ENCODE measurements around the gene CLDN24. TPM values are rescaled to one million over a fixed set of nuclear protein-coding genes. Genes with fewer than 3 reads are reported as not detected.

CLDN24 gene
- total and polyA plus RNA-seq, 2 donors (not counting 3 experiments of a cell fraction or from before 2014, with no cell fraction given), result not detected

DNA sequence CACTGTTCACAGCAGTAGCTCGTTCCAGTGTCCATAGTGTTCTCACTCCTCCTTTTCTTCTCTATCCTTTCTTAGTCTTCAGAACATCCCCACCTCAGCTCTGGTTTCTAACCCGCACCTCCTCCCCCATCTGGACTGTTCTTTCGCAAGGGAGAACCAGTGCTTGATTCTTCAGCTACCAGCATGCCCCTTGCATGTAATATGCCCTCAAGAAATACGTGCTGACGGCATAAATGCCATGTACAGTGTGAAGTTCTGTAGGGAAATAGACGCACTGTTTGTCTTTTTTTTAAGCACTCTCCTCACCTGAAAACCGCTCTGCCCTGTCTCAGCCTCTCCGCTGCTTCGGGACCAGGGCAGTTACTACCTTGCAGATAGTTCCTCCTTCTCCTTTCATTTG is 7.4 kb downstream of the CLDN24 start:
- no peak overlapping the region for H2AFZ ChIP-seq (ENCODE audit: low read depth, low read length)

More for the DNA sequence above, 7.4 kb downstream of the CLDN24 start:
- TF ChIP-seq, protein P1, sequence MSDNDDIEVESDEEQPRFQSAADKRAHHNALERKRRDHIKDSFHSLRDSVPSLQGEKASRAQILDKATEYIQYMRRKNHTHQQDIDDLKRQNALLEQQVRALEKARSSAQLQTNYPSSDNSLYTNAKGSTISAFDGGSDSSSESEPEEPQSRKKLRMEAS (IDR thresholded peaks at IDR 0.05; ENCODE audit: insufficient read depth, insufficient read length), result no peak
- TF ChIP-seq POLR2A (IDR thresholded peaks at IDR 0.05; ENCODE audit: low read depth, low read length), result no peak
- no peak for TF ChIP-seq MYC (IDR thresholded peaks at IDR 0.05; ENCODE audit: low read depth, low read length)
- TF ChIP-seq GATA2 (IDR thresholded peaks at IDR 0.05; ENCODE audit: insufficient read depth, insufficient read length, low read depth, low read length), result no peak
- no peak for TF ChIP-seq EZH2 (IDR thresholded peaks at IDR 0.05; ENCODE audit: borderline replicate concordance, low read depth, low read length, severe bottlenecking)
- TF ChIP-seq POLR2AphosphoS5 (IDR thresholded peaks at IDR 0.05; ENCODE audit: insufficient read depth, low read depth, low read length), result no peak
- no peak for TF ChIP-seq JUN (IDR thresholded peaks at IDR 0.05; ENCODE audit: borderline replicate concordance, insufficient read depth, insufficient read length, low read depth)
- TF ChIP-seq FOS (IDR thresholded peaks at IDR 0.05; ENCODE audit: borderline replicate concordance, insufficient read depth, low read length), result no peak
- TF ChIP-seq, protein P2, sequence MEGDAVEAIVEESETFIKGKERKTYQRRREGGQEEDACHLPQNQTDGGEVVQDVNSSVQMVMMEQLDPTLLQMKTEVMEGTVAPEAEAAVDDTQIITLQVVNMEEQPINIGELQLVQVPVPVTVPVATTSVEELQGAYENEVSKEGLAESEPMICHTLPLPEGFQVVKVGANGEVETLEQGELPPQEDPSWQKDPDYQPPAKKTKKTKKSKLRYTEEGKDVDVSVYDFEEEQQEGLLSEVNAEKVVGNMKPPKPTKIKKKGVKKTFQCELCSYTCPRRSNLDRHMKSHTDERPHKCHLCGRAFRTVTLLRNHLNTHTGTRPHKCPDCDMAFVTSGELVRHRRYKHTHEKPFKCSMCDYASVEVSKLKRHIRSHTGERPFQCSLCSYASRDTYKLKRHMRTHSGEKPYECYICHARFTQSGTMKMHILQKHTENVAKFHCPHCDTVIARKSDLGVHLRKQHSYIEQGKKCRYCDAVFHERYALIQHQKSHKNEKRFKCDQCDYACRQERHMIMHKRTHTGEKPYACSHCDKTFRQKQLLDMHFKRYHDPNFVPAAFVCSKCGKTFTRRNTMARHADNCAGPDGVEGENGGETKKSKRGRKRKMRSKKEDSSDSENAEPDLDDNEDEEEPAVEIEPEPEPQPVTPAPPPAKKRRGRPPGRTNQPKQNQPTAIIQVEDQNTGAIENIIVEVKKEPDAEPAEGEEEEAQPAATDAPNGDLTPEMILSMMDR (IDR thresholded peaks at IDR 0.05; ENCODE audit: extremely low read depth in 1 of 2, insufficient read depth in 1 of 2, low read depth in 1 of 2, low read length in 2 of 2), result no peak
- H3K27ac ChIP-seq (ENCODE audit: insufficient read depth, low read depth, low read length), result no peak overlapping the region
- FAIRE-seq (no peak), DNase-seq (ENCODE audit: low read depth, low spot score) (no peak)
- dilution Hi-C loops (cut with MboI; ENCODE audit: extremely low pct_ligation_motif_present, low sequenced_read_pairs) (no loop called here), intact Hi-C loops (cut with micrococcal nuclease) (no loop called here)
- peaks cover 0 to 13% of the 10 kb centered on the region in 2 experiments for H3K36me3 ChIP-seq (ENCODE audit: control insufficient read depth in 2 of 2, extremely low read depth in 1 of 2, insufficient read depth in 2 of 2, low read length in 2 of 2)
- H4K20me1 ChIP-seq (replicated peaks; ENCODE audit: control insufficient read depth, extremely low read depth, insufficient read depth, low read length), result no peaks in the 10 kb centered on the region
- no peaks in the 10 kb centered on the region for H3K4me1 ChIP-seq (ENCODE audit: control insufficient read depth, extremely low read depth, insufficient read depth, low read length)
- H3K4me3 ChIP-seq (replicated peaks in 1 of 3; ENCODE audit: insufficient read depth in 1 of 3, low read depth in 1 of 3, low read length in 3 of 3), result no peak overlapping the region
- ChIA-PET CTCF (interaction anchor here (1.7 kb wide), 1 partner anchor 11 kb away, joined by 5 read pairs; no protein-coding TSS in a partner anchor), POLR2A (no interaction called here)
- H3K27me3 ChIP-seq (ENCODE audit: control insufficient read depth in 2 of 2, insufficient read depth in 2 of 2, low read length in 2 of 2), result no peaks in the 10 kb centered on the region
- H3K9me1 ChIP-seq (replicated peaks; ENCODE audit: control insufficient read depth, extremely low read depth, insufficient read depth, low read length), result no peaks in the 10 kb centered on the region
- no peaks in the 10 kb centered on the region for H3K9me3 ChIP-seq (replicated peaks; ENCODE audit: control insufficient read depth, insufficient read depth, low read length)
- BruUV-seq (replicated peaks), result no TSS peak
- no peaks in the 10 kb centered on the region for H3K79me2 ChIP-seq (ENCODE audit: control insufficient read depth, insufficient read depth, low read length)
- H3K4me2 ChIP-seq (ENCODE audit: insufficient read depth, low read length), result no peak overlapping the region
- no peak overlapping the region for H3K9ac ChIP-seq (replicated peaks; ENCODE audit: extremely low read depth, insufficient read depth, low read length)
